Measurements from ENCODE around the gene ACP5.

- TF ChIP-seq CTCF (IDR thresholded peaks at IDR 0.05; ENCODE audit: low read length) (no peak), EZH2 (optimal IDR thresholded peaks at IDR 0.05; ENCODE audit: low read depth, low read length) (no peak), EZH2phosphoT487 (IDR thresholded peaks at IDR 0.05; ENCODE audit: low read length) (no peak)
Observed at GRCh38 chr19:11580116-11580515, 2.7 kb upstream of the ACP5 start.

Measured in MM.1S (cell line).